SK-N-SH (cell line): Measurements from ENCODE around the gene GLB1L3. TPM values are rescaled to one million over a fixed set of nuclear protein-coding genes. Genes with fewer than 3 reads are reported as not detected.

Source experiments
- CTCF ChIA-PET: fragments of 300-600, 350-600 bp; formaldehyde crosslinking; extraction: SDS; loops from one replicate; lab custom pipeline; 2021; lab: Yijun Ruan, JAX
- POLR2A ChIA-PET: fragments of 350-600 bp; sonication (Branson Sonifier 250); formaldehyde crosslinking; extraction: SDS; loops from one replicate; lab custom pipeline; 2020; ENCODE audit warnings: antibody characterized with exemption, inconsistent platforms; lab: Yijun Ruan, JAX
- DNase-seq: peaks from one replicate; pipeline ENCODE4 v3.0.0; 2012
- H2AFZ ChIP-seq: fragments of 200-600 bp; sonication (generic); 2 replicates; pipeline ENCODE4 v1.8.1; 2016; ENCODE audit warnings: antibody characterized with exemption, mild to moderate bottlenecking, low read depth
- H3F3A ChIP-seq: fragments of 200-600 bp; sonication (generic); replicated peaks from 2 replicates; pipeline ENCODE3; 2016; ENCODE audit warnings: antibody characterized with exemption, mild to moderate bottlenecking; ENCODE audit not compliant: insufficient read depth
- H3K27ac ChIP-seq, 2 experiments: fragments of 200-500 bp in 1 of 2; fragments of 200-600 bp in 1 of 2; sonication (Bioruptor generic) in 1 of 2; sonication (generic), shearing (Covaris generic) in 1 of 2; 2 replicates each; pipeline versions ENCODE4 v1.5.1 to v1.6.1; 2014 to 2016; ENCODE audit warnings: low read depth in 2 of 2, inconsistent platforms in 1 of 2, low read length in 1 of 2, mild to moderate bottlenecking in 1 of 2, mixed read lengths in 1 of 2
- H3K27me3 ChIP-seq: fragments of 200-600 bp; sonication (generic), shearing (Covaris generic); 2 replicates; pipeline ENCODE4 v1.6.1; 2016; ENCODE audit warnings: mixed run types; ENCODE audit not compliant: insufficient read depth
- H3K36me3 ChIP-seq, 2 experiments: fragments of 200-500 bp in 1 of 2; fragments of 200-600 bp in 1 of 2; sonication (Bioruptor generic) in 1 of 2; sonication (generic) in 1 of 2; replicated peaks in 1 of 2; 2 replicates each; pipeline versions ENCODE3 to v1.5.1; 2014 to 2016; ENCODE audit warnings: low read length in 1 of 2, mild to moderate bottlenecking in 1 of 2; ENCODE audit not compliant: insufficient read depth in 2 of 2, control insufficient read depth in 1 of 2
- H3K4me1 ChIP-seq, 2 experiments: fragments of 200-500 bp in 1 of 2; fragments of 200-600 bp in 1 of 2; sonication (Bioruptor generic) in 1 of 2; sonication (generic), shearing (Covaris generic) in 1 of 2; 2 replicates each; pipeline versions ENCODE4 v1.5.1 to v1.6.1; 2014 to 2016; ENCODE audit warnings: low read depth in 1 of 2, low read length in 1 of 2, mixed run types in 1 of 2; ENCODE audit not compliant: insufficient read depth in 2 of 2, control insufficient read depth in 1 of 2
- H3K4me2 ChIP-seq: fragments of 200-600 bp; sonication (generic), shearing (Covaris generic); 2 replicates; pipeline ENCODE4 v1.6.1; 2017; ENCODE audit warnings: mixed run types
- H3K4me3 ChIP-seq, 2 experiments: fragments of 200-500 bp in 1 of 2; fragments of 200-600 bp in 1 of 2; sonication (Bioruptor generic) in 1 of 2; sonication (generic), shearing (Covaris generic) in 1 of 2; 2 replicates each; pipeline versions ENCODE4 v1.5.1 to v1.8.1; 2014 to 2016; ENCODE audit warnings: low read depth in 2 of 2, inconsistent platforms in 1 of 2, low read length in 1 of 2, mild to moderate bottlenecking in 1 of 2, mixed read lengths in 1 of 2, moderate library complexity in 1 of 2
- H3K79me2 ChIP-seq: fragments of 200-600 bp; sonication (generic); 2 replicates; pipeline ENCODE4 v1.8.1; 2017; ENCODE audit warnings: mild to moderate bottlenecking; ENCODE audit not compliant: insufficient read depth
- H3K9ac ChIP-seq: fragments of 200-600 bp; sonication (generic); 2 replicates; pipeline ENCODE4 v1.6.1; 2017; ENCODE audit warnings: mixed run types
- H3K9me2 ChIP-seq: fragments of 200-600 bp; sonication (generic); 2 replicates; pipeline ENCODE4 v1.6.1; 2017; ENCODE audit warnings: mixed run types
- H3K9me3 ChIP-seq: fragments of 200-600 bp; sonication (generic); 2 replicates; pipeline ENCODE4 v1.6.1; 2017; ENCODE audit warnings: mixed run types, mild to moderate bottlenecking, moderate library complexity
- H4K20me1 ChIP-seq: fragments of 200-600 bp; sonication (generic); 2 replicates; pipeline ENCODE4 v1.6.1; 2017; ENCODE audit warnings: mild to moderate bottlenecking, mixed run types; ENCODE audit not compliant: insufficient read depth
- CHD2 ChIP-seq: fragments of 150-350 bp; IDR thresholded peaks from 2 replicates; pipeline ENCODE4 v1.6.1; 2018; ENCODE audit warnings: low read length; ENCODE audit not compliant: partially characterized antibody
- EZH2phosphoT487 ChIP-seq: fragments of 200-600 bp; sonication (generic); IDR thresholded peaks from 2 replicates; pipeline ENCODE4 v1.6.1; 2017; ENCODE audit warnings: low read depth, mixed run types, mild to moderate bottlenecking, antibody characterized with exemption, moderate library complexity, borderline replicate concordance
- FOXJ3 ChIP-seq: sonication (generic); formaldehyde crosslinking; IDR thresholded peaks from 2 replicates; pipeline ENCODE4 v1.5.1; 2020; ENCODE audit warnings: mild to moderate bottlenecking, missing genetic modification reagents
- FOXM1 ChIP-seq: IDR thresholded peaks from 2 replicates; pipeline ENCODE4 v1.4.0; 2012; ENCODE audit warnings: low read depth, mild to moderate bottlenecking
- JUND ChIP-seq: IDR thresholded peaks from 2 replicates; pipeline ENCODE4 v1.4.0; 2012
- MXI1 ChIP-seq: IDR thresholded peaks from 2 replicates; pipeline ENCODE4 v1.6.1; 2012; ENCODE audit warnings: mild to moderate bottlenecking, low read depth, low read length, improper control_type of control experiment
- NRF1 ChIP-seq: IDR thresholded peaks from 2 replicates; pipeline ENCODE4 v1.6.1; 2012; ENCODE audit warnings: low read depth, mild to moderate bottlenecking, low read length
- POLR2AphosphoS5 ChIP-seq: IDR thresholded peaks from 2 replicates; pipeline ENCODE4 v1.6.1; 2012; ENCODE audit warnings: low read depth, low read length
- RCOR1 ChIP-seq: fragments of 150-350 bp; IDR thresholded peaks from 2 replicates; pipeline ENCODE4 v1.6.1; 2017; ENCODE audit warnings: antibody characterized with exemption, low read length
- RFX5 ChIP-seq: IDR thresholded peaks from 2 replicates; pipeline ENCODE4 v1.6.1; 2012; ENCODE audit warnings: mild to moderate bottlenecking, improper control_type of control experiment, low read length
- SIN3A ChIP-seq: IDR thresholded peaks from 2 replicates; pipeline ENCODE4 v1.6.1; 2012; ENCODE audit warnings: low read depth, mild to moderate bottlenecking, low read length, moderate library complexity, borderline replicate concordance
- TAF1 ChIP-seq: IDR thresholded peaks from 2 replicates; pipeline ENCODE4 v1.6.1; 2012; ENCODE audit warnings: low read depth, mild to moderate bottlenecking, low read length, moderate library complexity, borderline replicate concordance
- TEAD4 ChIP-seq: IDR thresholded peaks from 2 replicates; pipeline ENCODE4 v1.4.0; 2012; ENCODE audit warnings: mild to moderate bottlenecking, borderline replicate concordance; ENCODE audit not compliant: insufficient read depth
- WGBS: methylation state at CpG from one replicate; pipeline ENCODE4 v1.1.6; 2017; ENCODE audit warnings: low lambda C conversion rate; 5-methylcytosine and 5-hydroxymethylcytosine counted together
- polyA plus RNA-seq, 3 experiments: library from polyadenylated mRNA; depleted of rRNA; stranded (reverse); fragments of >200 nt; gene quantifications; 2 replicates each; pipeline ENCODE4 v1.2.3, GENCODE V29; 2012
- TF ChIP-seq, protein P1 (sequence below): IDR thresholded peaks from 2 replicates; pipeline ENCODE4 v1.4.0; 2012; ENCODE audit warnings: low read depth, borderline replicate concordance

Gene GLB1L3
- polyA plus RNA-seq, 1 of the 3 experiments (the other 2 are of a cell fraction): not detected

DNA sequence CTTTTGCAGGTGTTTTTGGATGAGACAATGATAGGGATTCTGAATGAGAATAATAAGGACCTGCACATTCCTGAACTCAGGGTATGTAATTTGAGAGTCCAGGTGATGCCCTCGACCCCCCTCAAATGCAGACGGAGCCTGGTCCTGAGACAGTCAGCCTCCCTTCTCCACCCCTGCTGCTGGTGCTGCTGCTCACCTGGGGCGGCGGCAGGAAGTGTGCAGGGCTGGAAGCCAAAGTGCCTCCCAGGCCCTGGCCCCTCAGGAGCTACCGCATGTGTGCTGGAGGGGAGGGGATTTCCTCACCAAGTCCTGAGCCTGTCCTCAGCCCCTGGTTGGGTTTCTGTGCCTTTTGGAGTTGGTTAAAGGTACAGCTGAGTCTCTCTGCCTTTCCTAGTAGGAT, 36.6 kb downstream of the GLB1L3 start:
- Histone ChIP-seq H3K4me2 (no peak overlapping the region), H3K36me3 (no peaks in the 10 kb centered on the region), H3F3A (no peaks in the 10 kb centered on the region), H2AFZ (no peak overlapping the region), H3K79me2 (no peaks in the 10 kb centered on the region), H3K9me2 (no peaks in the 10 kb centered on the region), H3K27me3 (no peaks in the 10 kb centered on the region), H3K9me3 (no peaks in the 10 kb centered on the region), H3K9ac (no peak overlapping the region), H4K20me1 (no peaks in the 10 kb centered on the region), H3K4me1 (no peaks in the 10 kb centered on the region; a peak in 1 of 4 replicates), H3K4me3 (no peak overlapping the region), H3K27ac (no peak overlapping the region)
- DNase-seq: no peak
- WGBS: 0% methylated on average over 1 of the region's 5 CpGs
- POLR2A ChIA-PET: no interaction called here
- CTCF ChIA-PET: no interaction called here
- TF ChIP-seq EZH2phosphoT487 (no peak), FOXJ3 (CRISPR knock-in tag) (no peak), RCOR1 (no peak), RFX5 (no peak), SIN3A (no peak), POLR2AphosphoS5 (no peak), TAF1 (no peak)

GRCh38 chr11:134313379-134313778, 37.2 kb downstream of the GLB1L3 start:
- H3K36me3 ChIP-seq: no peaks in the 10 kb centered on the region
- no peaks in the 10 kb centered on the region for H3K9me2 ChIP-seq
- CTCF ChIA-PET: no interaction called here
- POLR2A ChIA-PET: no interaction called here
- 57% methylated on average over 10 of the region's 10 CpGs for WGBS
- H3K9me3 ChIP-seq: no peaks in the 10 kb centered on the region
- H3K27me3 ChIP-seq: no peaks in the 10 kb centered on the region
- H2AFZ ChIP-seq: no peak overlapping the region
- H3K27ac ChIP-seq: no peak overlapping the region
- no peaks in the 10 kb centered on the region for H3K79me2 ChIP-seq
- DNase-seq: no peak
- H3K4me3 ChIP-seq: no peak overlapping the region
- H3K9ac ChIP-seq: no peak overlapping the region
- TF ChIP-seq MXI1 (no peak), TAF1 (no peak), TEAD4 (no peak), FOXJ3 (CRISPR knock-in tag) (no peak), CHD2 (no peak), POLR2AphosphoS5 (no peak), JUND (no peak), NRF1 (no peak), FOXM1 (no peak)
- TF ChIP-seq, protein P1, sequence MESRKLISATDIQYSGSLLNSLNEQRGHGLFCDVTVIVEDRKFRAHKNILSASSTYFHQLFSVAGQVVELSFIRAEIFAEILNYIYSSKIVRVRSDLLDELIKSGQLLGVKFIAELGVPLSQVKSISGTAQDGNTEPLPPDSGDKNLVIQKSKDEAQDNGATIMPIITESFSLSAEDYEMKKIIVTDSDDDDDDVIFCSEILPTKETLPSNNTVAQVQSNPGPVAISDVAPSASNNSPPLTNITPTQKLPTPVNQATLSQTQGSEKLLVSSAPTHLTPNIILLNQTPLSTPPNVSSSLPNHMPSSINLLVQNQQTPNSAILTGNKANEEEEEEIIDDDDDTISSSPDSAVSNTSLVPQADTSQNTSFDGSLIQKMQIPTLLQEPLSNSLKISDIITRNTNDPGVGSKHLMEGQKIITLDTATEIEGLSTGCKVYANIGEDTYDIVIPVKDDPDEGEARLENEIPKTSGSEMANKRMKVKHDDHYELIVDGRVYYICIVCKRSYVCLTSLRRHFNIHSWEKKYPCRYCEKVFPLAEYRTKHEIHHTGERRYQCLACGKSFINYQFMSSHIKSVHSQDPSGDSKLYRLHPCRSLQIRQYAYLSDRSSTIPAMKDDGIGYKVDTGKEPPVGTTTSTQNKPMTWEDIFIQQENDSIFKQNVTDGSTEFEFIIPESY: no peak
- no peaks in the 10 kb centered on the region for H4K20me1 ChIP-seq
- H3K4me1 ChIP-seq: no peaks in the 10 kb centered on the region; a peak in 1 of 4 replicates
- H3K4me2 ChIP-seq: no peak overlapping the region
- no peaks in the 10 kb centered on the region for H3F3A ChIP-seq
